Motor neuron (in vitro differentiated cells): Measurements from ENCODE around the gene C8G. TPM values are rescaled to one million over a fixed set of nuclear protein-coding genes. Genes with fewer than 3 reads are reported as not detected.

Experiments
- ATAC-seq, 8 experiments: fragments of 200-7000 bp; cut with Tn5 transposase; replicated peaks in 6 of 8; 2 replicates each; pipeline ENCODE4 v1.8.0; 2021; ENCODE audit warnings: mild to moderate bottlenecking in 8 of 8, moderate library complexity in 8 of 8
- H3K27ac ChIP-seq, 2 donors: fragments of 250-450 bp; sonication (Bioruptor Pico); 2 replicates each; pipeline ENCODE4 v1.9.0; 2021; ENCODE audit warnings: antibody characterized with exemption in 2 of 2, mild to moderate bottlenecking in 2 of 2, moderate library complexity in 1 of 2
- H3K4me1 ChIP-seq, 2 donors: fragments of 250-450 bp; sonication (Bioruptor Pico); replicated peaks in 1 of 2; 2 replicates each; pipeline ENCODE4 v1.6.1; 2021; ENCODE audit warnings: antibody characterized with exemption in 2 of 2, mild to moderate bottlenecking in 2 of 2, moderate library complexity in 1 of 2
- H3K4me3 ChIP-seq, 5 donors: fragments of 250-450 bp; sonication (Bioruptor Pico); 2 replicates each; pipeline ENCODE4 v1.9.0; 2021; ENCODE audit warnings: antibody characterized with exemption in 5 of 5, mild to moderate bottlenecking in 5 of 5, moderate library complexity in 4 of 5
- WGBS, 10 experiments: fragments of 450-650 bp; shearing (Covaris generic); methylation state at CpG; one replicate each; pipeline ENCODE4 v1.0.0; 2022; 5-methylcytosine and 5-hydroxymethylcytosine counted together
- in situ Hi-C, 9 experiments: fragments of 400-800 bp; cut with MboI; loops; one replicate each; pipeline ENCODE4 v1.15.0; 2021; ENCODE audit warnings: low sequenced_read_pairs in 9 of 9, low pct_unique_long_range_greater_than_20kb in 2 of 9; ENCODE audit not compliant: unreplicated experiment in 9 of 9
- total RNA-seq, 8 experiments: library from RNA; unstranded; fragments of 300-600 nt; gene quantifications; 2 replicates each; pipeline versions ENCODE4 v1.2.3 to v1.2.4, GENCODE V29; 2022

Gene C8G
- total RNA-seq, 8 experiments from 2014 or later, result 0.71 to 2.7 (median 1.4) TPM; not detected in 2

- ATAC-seq, result no peak
- Histone ChIP-seq H3K4me1 (peaks cover 13% of the 10 kb centered on the region in 2 donors), H3K27ac (no peak overlapping the region), H3K4me3 (no peak overlapping the region)
- WGBS, 10 experiments, result 65 to 100% (median 80%) methylated on average over 1 to 5 of the region's 9 CpGs; no CpG with 5 or more reads in 7 of the 10 experiments
- in situ Hi-C loops, result no loop called here
These were observed 10.9 kb downstream of the C8G start for GRCh38 chr9:136955943-136956335.

DNA sequence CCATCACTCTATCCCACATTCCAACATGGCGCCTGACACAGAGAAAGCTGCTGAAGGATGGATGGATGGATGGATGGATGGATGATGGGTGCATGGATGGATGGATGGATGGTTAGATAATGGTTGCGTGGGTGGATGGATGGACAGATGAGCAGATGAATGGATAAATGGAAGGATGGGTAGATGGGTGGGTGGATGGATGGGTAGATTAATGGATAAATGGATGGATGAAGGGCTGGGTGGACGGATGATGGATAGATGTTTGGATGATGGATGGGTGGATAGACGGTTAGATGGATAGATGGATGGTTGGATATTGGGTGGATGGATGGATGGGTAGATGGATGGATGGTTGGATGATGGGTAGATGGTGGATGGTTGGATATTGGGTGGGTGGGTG is 11.6 kb downstream of the C8G start:
- WGBS, 10 experiments, result 47 to 94% (median 86%) methylated on average over 1 to 4 of the region's 4 CpGs; no CpG with 5 or more reads in 3 of the 10 experiments
- ATAC-seq, result no peak
- in situ Hi-C loops, result no loop called here
- Histone ChIP-seq H3K4me3 (no peak overlapping the region), H3K27ac (no peak overlapping the region), H3K4me1 (peaks cover 12 to 19% of the 10 kb centered on the region in 2 donors)

- Histone ChIP-seq H3K4me3 (no peak overlapping the region), H3K4me1 (peaks cover 3 to 11% of the 10 kb centered on the region in 2 donors), H3K27ac (no peak overlapping the region)
- in situ Hi-C loops, result no loop called here
- ATAC-seq, result no peak
- no CpG with 5 or more reads among the region's 1 CpG for WGBS, 10 experiments
These were observed 12.4 kb downstream of the C8G start for GRCh38 chr9:136957461-136957860.

GRCh38 chr9:136957901-136958300 is 12.9 kb downstream of the C8G start:
- 70 to 100% (median 90%) methylated on average over 1 to 4 of the region's 6 CpGs; no CpG with 5 or more reads in 4 of the 10 experiments for WGBS, 10 experiments
- in situ Hi-C loops, result no loop called here
- Histone ChIP-seq H3K4me3 (no peak overlapping the region), H3K27ac (no peak overlapping the region), H3K4me1 (peaks cover 0 to 8% of the 10 kb centered on the region in 2 donors)
- ATAC-seq, result no peak

GRCh38 chr9:136958473-136958872 is 13.4 kb downstream of the C8G start:
- ATAC-seq, result no peak
- 37 to 100% (median 86%) methylated on average over 1 to 4 of the region's 7 CpGs; no CpG with 5 or more reads in 4 of the 10 experiments for WGBS, 10 experiments
- no peak overlapping the region for H3K27ac ChIP-seq
- in situ Hi-C loops, result no loop called here
- peaks cover 0 to 8% of the 10 kb centered on the region in 2 donors for H3K4me1 ChIP-seq
- H3K4me3 ChIP-seq, result no peak overlapping the region

- no peak for ATAC-seq
- in situ Hi-C loops, result no loop called here
These were observed 14.1 kb downstream of the C8G start for GRCh38 chr9:136958898-136959850.

DNA sequence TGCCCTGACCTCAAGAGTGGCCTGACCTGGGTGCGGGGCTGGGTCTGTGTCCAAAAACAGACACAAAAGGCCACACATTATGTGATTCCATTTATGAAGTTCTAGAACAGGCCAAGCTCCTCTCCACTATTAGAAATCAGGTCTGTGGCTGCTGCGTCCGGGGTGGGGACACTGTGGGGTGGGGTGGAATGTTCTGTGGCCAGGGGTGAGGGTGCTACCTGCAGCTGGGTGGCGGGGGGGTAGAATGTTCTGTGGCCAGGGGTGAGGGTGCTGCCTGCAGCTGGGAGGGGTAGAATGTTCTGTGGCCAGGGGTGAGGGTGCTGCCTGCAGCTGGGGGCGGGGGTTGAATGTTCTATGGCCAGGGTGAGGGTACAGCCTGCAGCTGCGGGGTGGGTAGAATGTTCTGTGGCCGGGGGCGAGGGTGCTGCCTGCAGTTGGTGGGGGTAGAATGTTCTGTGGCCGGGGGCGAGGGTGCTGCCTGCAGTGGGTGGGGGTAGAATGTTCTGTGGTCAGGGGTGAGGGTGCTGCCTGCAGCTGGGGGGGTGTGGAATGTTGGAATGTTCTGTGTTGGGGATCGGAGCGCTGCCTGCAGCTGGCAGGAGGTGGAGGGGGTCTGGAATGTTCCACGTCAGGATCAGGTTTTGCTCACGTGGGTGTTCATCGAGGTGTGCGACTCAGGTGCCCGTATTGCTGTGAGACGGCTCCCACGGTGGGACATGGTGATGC is 15.3 kb downstream of the C8G start:
- ATAC-seq, result no peak
- in situ Hi-C loops, result no loop called here
- peaks cover 0 to 8% of the 10 kb centered on the region in 2 donors for H3K4me1 ChIP-seq
- no peak overlapping the region for H3K27ac ChIP-seq
- 100% methylated on average over 1 of the region's 19 CpGs; no CpG with 5 or more reads in 9 of the 10 experiments for WGBS, 10 experiments
- H3K4me3 ChIP-seq, result no peak overlapping the region

More at GRCh38 chr9:136958898-136959850, 14.1 kb downstream of the C8G start:
- WGBS, 10 experiments, result 20 to 81% methylated on average over 1 to 6 of the region's 28 CpGs; no CpG with 5 or more reads in 8 of the 10 experiments
- no peak overlapping the region for H3K4me3 ChIP-seq
- H3K4me1 ChIP-seq, result peaks cover 0 to 8% of the 10 kb centered on the region in 2 donors
- no peak overlapping the region for H3K27ac ChIP-seq

DNA sequence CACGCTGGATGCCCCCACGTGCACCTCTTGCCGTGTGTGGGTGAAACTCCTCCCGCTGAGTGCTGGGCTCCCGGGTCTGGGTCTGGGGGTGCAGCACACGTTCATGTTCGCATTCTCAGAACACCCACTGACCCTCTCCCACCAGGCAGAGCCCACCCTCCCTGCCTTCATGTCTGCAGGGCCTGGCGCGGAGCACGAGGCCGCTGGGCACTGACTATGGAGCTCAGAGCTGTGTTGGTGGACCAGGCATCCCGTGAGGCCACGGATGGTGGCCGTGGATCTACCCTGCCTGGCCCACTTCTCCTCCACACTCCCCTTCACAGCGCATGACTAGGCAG is 15.9 kb downstream of the C8G start:
- WGBS, 10 experiments, result 89 to 100% methylated on average over 1 to 5 of the region's 15 CpGs; no CpG with 5 or more reads in 8 of the 10 experiments
- H3K27ac ChIP-seq, result peak overlapping the region in 1 of 2 donors; percentile 29
- H3K4me1 ChIP-seq, result peaks cover 3 to 12% of the 10 kb centered on the region in 2 donors
- in situ Hi-C loops, result no loop called here
- no peak for ATAC-seq
- H3K4me3 ChIP-seq, result no peak overlapping the region

GRCh38 chr9:136961279-136962065 is 16.4 kb downstream of the C8G start:
- in situ Hi-C loops, result no loop called here
- Histone ChIP-seq H3K4me3 (no peak overlapping the region), H3K4me1 (peaks cover 8 to 17% of the 10 kb centered on the region in 2 donors), H3K27ac (peak overlapping the region in 1 of 2 donors; percentile 29)
- 40 to 100% (median 51%) methylated on average over 1 to 8 of the region's 23 CpGs; no CpG with 5 or more reads in 5 of the 10 experiments for WGBS, 10 experiments
- ATAC-seq, result peak; percentile 26 to 91 (median 75)

- H3K4me3 ChIP-seq, result no peak overlapping the region
- H3K27ac ChIP-seq, result no peak overlapping the region
- H3K4me1 ChIP-seq, result peaks cover 10 to 18% of the 10 kb centered on the region in 2 donors
- 90 to 100% (median 91%) methylated on average over 2 to 4 of the region's 9 CpGs; no CpG with 5 or more reads in 7 of the 10 experiments for WGBS, 10 experiments
- in situ Hi-C loops, result no loop called here
- ATAC-seq, result no peak
These were observed 17.1 kb downstream of the C8G start for GRCh38 chr9:136962163-136962562.

- Histone ChIP-seq H3K4me1 (peaks cover 10 to 18% of the 10 kb centered on the region in 2 donors), H3K4me3 (no peak overlapping the region), H3K27ac (no peak overlapping the region)
- in situ Hi-C loops, result no loop called here
- WGBS, 10 experiments, result 63 to 90% methylated on average over 2 to 4 of the region's 11 CpGs; no CpG with 5 or more reads in 8 of the 10 experiments
- ATAC-seq, result peak in 1 of 8 experiments; percentile 43
These were observed 17.7 kb downstream of the C8G start for GRCh38 chr9:136962701-136963248.

DNA sequence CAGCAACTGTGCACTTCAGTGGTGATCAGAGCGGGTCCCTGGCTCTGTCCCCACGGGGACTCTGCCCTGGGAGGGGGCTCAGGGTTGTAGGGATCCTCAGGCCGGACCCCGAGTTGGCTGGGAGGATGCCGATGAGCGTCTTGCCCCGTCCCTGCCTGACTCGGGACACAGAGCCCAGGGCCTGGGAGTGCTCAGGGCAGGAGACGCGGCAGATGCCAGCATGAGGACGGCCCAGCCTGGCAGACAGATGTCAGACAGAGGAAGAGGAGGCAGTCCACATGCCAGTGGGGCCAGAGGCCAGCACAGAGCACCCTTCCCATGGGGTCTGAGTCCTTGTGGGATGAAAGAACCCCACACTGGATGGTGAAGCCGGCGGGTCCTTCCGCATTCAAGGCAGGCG is 18.3 kb downstream of the C8G start:
- Histone ChIP-seq H3K4me3 (no peak overlapping the region), H3K27ac (no peak overlapping the region), H3K4me1 (peaks cover 16 to 23% of the 10 kb centered on the region in 2 donors)
- 64 to 90% (median 83%) methylated on average over 2 to 8 of the region's 15 CpGs; no CpG with 5 or more reads in 4 of the 10 experiments for WGBS, 10 experiments
- no peak for ATAC-seq
- in situ Hi-C loops, result no loop called here
